GM12801 (cell line): ENCODE measurements around the gene GRM2.

Source experiments
- TF ChIP-seq, protein P1 (sequence below): IDR thresholded peaks from one replicate; pipeline ENCODE4 v1.5.1; 2011; ENCODE audit warnings: control low read depth; ENCODE audit not compliant: insufficient read length; ENCODE audit errors: extremely low read depth

GRM2 gene

DNA sequence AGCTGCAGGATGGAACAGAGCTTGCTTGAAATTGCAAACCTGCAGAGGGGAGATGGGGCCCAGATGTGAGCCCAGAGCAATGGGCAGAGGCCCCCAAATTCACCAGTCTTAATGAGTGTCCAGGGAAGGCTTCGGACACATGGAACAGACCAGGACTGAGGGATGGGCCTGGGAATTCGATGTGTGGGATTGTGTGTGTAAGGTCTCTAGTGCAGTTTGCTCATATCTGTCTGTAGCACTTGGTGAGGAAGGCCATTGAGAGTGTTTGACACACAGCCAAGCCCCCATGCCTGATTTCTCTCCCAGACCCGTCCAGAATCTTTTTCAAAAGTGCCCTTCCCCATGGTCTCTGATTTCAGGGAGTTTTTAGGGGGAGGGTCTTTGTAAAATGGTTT is 18.7 kb upstream of the GRM2 start:
- TF ChIP-seq, protein P1, sequence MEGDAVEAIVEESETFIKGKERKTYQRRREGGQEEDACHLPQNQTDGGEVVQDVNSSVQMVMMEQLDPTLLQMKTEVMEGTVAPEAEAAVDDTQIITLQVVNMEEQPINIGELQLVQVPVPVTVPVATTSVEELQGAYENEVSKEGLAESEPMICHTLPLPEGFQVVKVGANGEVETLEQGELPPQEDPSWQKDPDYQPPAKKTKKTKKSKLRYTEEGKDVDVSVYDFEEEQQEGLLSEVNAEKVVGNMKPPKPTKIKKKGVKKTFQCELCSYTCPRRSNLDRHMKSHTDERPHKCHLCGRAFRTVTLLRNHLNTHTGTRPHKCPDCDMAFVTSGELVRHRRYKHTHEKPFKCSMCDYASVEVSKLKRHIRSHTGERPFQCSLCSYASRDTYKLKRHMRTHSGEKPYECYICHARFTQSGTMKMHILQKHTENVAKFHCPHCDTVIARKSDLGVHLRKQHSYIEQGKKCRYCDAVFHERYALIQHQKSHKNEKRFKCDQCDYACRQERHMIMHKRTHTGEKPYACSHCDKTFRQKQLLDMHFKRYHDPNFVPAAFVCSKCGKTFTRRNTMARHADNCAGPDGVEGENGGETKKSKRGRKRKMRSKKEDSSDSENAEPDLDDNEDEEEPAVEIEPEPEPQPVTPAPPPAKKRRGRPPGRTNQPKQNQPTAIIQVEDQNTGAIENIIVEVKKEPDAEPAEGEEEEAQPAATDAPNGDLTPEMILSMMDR = no peak

DNA sequence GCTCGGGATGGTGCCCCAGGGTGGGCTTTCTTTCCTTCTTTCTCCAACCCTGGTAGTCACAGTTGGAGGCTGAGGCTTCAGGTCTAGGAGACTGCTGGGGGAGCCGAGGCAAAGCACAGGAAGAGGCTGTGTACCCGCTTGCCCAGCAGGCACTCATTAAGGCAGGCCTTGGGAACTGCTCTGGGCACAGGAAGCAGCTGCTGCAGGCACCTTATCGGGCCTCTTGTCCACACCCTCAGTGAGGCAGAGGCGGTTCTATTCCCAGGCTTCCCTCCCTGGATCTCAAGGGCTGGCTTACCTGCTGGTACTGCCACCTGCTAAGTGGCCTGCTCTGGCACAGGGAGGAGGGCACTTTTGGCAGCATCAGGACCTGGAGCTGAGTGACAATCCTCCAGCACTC is 15.8 kb upstream of the GRM2 start:
- TF ChIP-seq, protein P1 = no peak

DNA sequence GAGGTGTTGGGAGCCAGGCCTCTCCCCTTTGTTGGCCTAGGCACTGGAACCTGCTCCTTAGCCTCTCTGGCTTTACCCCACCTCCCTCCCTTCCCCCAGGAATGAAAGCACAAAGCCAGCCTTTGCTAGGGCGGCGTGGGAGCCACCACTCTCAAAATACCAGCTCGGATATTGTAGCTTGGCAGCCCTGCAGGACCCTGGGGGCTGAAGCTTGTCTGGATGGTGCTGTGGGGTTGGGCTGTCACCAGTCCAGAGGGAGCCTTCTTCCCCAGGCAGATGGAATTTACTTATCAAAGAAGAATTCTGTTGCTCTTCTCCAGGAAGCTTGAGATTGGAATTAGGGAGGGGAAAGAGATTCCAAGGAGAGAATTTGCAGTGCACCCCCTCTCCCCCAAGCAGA is 14.9 kb upstream of the GRM2 start:
- TF ChIP-seq, protein P1 = no peak

DNA sequence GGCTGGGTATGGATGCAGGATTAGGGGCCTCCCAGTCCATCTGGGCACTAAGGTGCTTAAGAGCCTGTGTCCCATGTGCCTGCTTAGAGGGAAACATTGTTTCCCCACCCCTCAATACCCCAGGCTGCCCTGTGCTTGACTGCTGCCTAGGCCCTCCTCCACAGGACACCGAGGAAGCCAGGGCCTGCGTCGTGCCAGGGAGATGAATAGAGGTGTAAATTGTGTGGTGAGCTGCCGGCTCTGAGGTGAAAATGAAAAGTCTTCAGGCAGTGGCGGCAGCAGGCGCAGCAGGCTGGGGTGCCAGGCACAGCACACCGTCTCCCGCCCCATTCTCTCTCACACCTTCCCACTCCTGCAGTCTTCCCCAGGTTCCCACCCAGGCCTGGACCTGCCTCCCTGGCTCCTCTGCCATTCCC is 13.9 kb upstream of the GRM2 start:
- TF ChIP-seq, protein P1 = no peak

DNA sequence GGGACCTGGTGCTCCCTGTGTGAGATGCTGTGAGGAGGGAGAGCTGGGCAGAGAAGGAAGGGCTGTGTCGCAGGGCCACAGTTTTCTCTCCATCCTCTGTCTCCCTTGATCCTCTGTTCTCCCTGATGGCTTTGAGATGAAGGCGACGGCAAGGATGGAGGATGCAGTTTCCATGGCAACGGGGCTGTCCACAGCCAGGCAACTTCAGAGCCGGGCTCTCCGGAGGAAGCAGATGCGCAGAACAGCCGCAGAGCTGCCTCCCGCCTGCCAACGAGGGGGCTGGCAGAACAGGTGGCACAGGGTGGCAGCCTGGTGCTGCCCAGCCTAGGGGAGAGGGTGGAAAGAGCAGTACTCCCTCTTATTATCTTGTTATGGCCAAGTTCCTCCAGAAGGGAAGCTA is 9.9 kb upstream of the GRM2 start:
- TF ChIP-seq, protein P1 = no peak

DNA sequence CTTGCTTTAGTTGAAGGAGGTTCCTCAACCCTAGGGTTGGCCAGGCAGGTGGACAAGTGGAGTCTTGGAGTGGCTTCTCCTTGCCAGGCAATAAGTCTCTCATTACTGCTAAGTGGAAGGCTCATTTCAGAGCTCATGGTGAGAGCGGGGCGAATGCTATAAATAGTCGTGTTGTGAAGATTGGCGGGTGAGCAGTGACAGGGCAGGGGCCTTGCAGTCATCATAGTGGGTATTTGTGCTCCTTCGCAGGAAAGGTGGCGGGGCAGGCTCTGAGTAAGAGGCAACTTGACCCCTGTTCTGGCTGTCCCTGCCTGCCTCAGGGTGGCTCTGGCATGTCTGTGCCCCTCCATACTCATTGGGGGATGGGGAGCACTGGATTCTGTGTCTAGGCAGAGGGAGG is 8.7 kb upstream of the GRM2 start:
- TF ChIP-seq, protein P1 = no peak

DNA sequence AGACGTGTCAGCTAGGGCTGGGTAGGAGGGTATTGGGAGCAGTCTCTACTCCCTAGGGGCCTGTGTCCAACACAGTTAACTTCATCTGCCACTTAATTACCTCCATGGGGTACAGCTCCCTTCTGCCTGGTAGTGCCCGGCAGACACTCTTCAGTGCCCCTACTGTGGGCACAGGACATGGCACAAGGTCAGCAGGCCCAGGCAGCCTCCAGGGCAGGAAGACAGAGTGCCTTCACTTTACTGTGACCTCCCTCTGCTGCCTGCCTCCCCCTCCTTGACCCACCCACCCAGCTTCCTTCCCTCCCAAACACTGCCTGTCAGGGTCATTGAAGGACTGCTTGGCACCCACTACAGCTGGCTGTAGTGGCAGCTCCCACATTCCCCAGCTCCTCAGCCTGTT is 6.5 kb upstream of the GRM2 start:
- TF ChIP-seq, protein P1 = no peak

DNA sequence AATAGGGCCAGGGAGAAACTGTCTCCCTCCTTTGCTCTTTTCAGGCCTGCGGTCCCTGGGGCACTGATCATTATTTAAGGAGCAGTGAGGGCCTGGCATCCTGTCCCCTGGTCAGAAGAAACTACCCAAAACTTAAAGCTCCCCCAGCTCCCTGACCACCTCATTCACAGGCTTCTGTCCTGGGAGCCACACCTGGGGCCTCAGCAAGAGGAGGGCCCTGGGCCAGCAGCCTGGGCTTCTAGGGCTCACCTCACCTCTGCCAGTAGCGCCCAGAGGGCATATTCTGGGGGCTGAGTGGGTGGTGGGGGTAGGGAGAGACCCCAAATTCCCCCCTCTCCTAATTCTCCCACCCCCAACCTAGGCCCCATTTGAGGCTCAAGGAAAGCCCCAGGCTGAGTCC is 4.7 kb upstream of the GRM2 start:
- TF ChIP-seq, protein P1 = no peak
